ENCODE measurements around the gene CCDC57. TPM values are rescaled to one million over a fixed set of nuclear protein-coding genes. Genes with fewer than 3 reads are reported as not detected.
"Not testable (repeated sequence)": the region's sequence is repeated elsewhere in the genome, so short reads cannot be mapped to it uniquely, and the experiment has no call there.

Gene CCDC57
- total and polyA plus RNA-seq, 5 donors from 2014 or later, result 27.7 to 76.6 (median 38.1) TPM

DNA sequence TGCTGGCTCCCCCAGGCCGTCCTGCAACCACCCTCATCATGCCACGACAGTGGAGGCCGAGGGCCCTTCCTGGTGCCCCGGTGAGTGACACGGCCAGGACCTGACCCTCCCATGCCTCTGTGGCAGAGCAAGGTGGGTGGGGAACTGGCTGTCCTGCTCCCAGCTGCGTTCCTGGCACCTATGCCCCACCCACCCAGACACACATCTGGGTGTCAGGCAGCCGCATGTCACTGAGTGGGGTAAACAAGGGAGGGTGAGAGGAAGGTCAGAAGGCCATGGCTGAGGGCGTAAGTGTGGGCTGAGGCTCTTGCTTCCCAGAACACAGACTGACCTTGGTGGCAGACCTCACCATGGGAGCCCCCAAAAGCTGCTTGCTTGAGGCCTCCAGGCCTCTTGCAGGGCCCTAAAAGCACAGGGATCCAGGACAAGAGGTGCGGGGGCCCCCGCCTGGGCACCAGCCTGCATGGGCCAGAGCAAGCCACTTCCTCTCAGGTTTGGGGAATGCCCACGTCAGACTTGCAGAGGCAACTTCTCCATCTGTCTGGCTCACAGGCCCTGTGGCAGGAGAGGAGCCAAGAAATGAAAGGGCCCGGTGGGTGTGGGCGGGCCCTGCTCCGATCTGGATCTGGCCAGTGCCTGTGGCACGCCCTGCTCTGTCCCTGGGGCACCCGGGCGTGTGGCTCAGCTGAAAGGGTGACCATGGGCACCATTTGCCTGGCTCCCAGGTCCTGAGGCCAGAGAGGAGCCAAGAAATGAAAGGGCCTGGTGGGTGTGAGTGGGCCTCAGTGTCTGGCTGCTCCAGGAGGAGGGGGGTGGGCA lies 3.9 kb upstream of the CCDC57 start:
- peak overlapping the region in 2 of 3 donors; percentile 44 to 71 for H3K27ac Mint-ChIP-seq
- peak in 1 of 3 donors; percentile 67 for DNase-seq
- no peaks in the 10 kb centered on the region for H3K36me3 ChIP-seq (ENCODE audit: control insufficient read depth, insufficient read depth, low read length)
- H3K4me3 Mint-ChIP-seq, result peak overlapping the region in 3 of 4 donors; percentile 36 to 49 (median 41)
- no peaks in the 10 kb centered on the region for H3K36me3 Mint-ChIP-seq
- no peaks in the 10 kb centered on the region for H3K9me3 ChIP-seq (ENCODE audit: control insufficient read depth in 2 of 2, low read length in 2 of 2)
- H3K9me3 Mint-ChIP-seq, result no peaks in the 10 kb centered on the region
- H3K4me3 ChIP-seq (ENCODE audit: low read depth, low read length), result no peak overlapping the region
- peaks cover 4 to 37% (median 13%) of the 10 kb centered on the region in 4 donors for H3K4me1 Mint-ChIP-seq
- H3K4me1 ChIP-seq (ENCODE audit: control insufficient read depth, insufficient read depth, low read length, poor library complexity, severe bottlenecking), result peaks cover 42% of the 10 kb centered on the region
- peak; percentile 51 to 63 for ATAC-seq (ENCODE audit: low read depth in 2 of 2)
- no peaks in the 10 kb centered on the region for H3K27me3 Mint-ChIP-seq
- H3K27ac ChIP-seq (ENCODE audit: insufficient read depth, low read length, poor library complexity, severe bottlenecking), result no peak overlapping the region
- H3K27me3 ChIP-seq (ENCODE audit: control insufficient read depth, insufficient read depth, low read length), result no peaks in the 10 kb centered on the region

DNA sequence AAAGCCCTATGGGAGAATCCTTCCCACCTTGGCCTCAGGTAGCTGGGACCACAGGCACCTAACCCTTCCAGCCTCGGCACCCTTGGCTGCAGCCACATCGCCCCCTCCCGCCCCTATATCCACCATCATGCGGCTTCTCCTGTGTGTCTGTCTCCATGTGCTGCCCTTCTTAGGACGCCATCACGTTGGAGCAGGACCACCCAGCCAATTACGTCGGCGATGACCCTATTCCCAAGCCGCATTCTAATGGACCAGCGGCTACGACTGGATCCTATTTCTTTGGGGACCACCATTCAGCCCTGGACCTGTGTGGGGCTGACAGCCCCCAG lies 3.3 kb upstream of the CCDC57 start:
- Histone ChIP-seq H3K4me1 (ENCODE audit: control insufficient read depth, insufficient read depth, low read length, poor library complexity, severe bottlenecking) (peaks cover 45% of the 10 kb centered on the region), H3K4me3 (ENCODE audit: low read depth, low read length) (no peak overlapping the region), H3K27me3 (ENCODE audit: control insufficient read depth, insufficient read depth, low read length) (no peaks in the 10 kb centered on the region), H3K36me3 (ENCODE audit: control insufficient read depth, insufficient read depth, low read length) (no peaks in the 10 kb centered on the region), H3K9me3 (ENCODE audit: control insufficient read depth in 2 of 2, low read length in 2 of 2) (no peaks in the 10 kb centered on the region), H3K27ac (ENCODE audit: insufficient read depth, low read length, poor library complexity, severe bottlenecking) (no peak overlapping the region)
- H3K9me3 Mint-ChIP-seq, result no peaks in the 10 kb centered on the region
- DNase-seq (no peak), ATAC-seq (ENCODE audit: low read depth in 2 of 2) (no peak)
- H3K27me3 Mint-ChIP-seq, result no peaks in the 10 kb centered on the region
- H3K4me1 Mint-ChIP-seq, result peaks cover 5 to 38% (median 11%) of the 10 kb centered on the region in 4 donors
- peak overlapping the region in 2 of 3 donors; percentile 44 to 71 for H3K27ac Mint-ChIP-seq
- H3K4me3 Mint-ChIP-seq, result peak overlapping the region in 3 of 4 donors; percentile 49 to 81 (median 61)
- no peaks in the 10 kb centered on the region for H3K36me3 Mint-ChIP-seq

DNA sequence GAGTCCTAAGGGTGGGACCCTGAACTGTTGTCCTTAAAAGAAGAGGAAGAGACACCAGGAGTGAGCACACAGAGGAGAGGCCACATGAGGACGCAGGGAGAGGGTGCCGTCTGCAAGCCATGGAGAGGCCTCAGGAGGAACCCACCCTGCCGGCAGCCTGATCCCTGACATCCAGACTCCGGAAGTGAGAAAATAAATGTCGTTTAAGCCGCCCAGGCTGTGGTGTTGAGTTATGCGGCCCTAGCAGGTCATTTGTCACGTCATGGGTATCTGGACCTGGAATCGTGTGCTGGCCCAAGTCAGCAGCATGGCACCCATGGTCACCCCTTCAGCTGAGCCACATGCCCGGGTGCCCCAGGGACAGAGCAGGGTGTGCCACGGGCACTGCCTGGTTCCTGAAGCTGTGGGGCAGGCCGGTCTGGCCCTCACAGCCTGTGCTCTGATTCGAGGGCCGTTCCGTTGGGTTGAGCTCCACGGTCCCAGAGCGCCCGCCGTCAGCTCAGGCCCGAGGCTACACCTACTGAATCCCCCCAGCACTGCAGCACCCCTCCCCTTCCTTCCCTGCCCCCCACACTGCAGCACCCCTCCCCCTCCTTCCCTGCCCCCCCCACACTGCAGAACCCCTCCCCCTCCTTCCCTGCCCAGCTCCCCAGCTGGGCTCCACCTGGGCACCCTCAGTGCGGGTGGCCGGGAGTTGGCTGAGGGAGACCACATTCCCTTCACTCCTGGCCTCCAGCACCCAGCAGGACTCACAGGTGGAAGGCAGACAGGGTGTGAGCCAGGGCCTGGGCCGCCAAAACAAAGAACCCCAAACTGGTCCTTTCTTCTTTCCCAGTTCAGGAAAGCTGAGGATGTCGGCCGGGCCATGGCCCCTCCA lies 2.7 kb upstream of the CCDC57 start:
- no peak for DNase-seq
- Mint-ChIP-seq H3K4me1 (peaks cover 5 to 38% (median 11%) of the 10 kb centered on the region in 4 donors), H3K9me3 (no peaks in the 10 kb centered on the region), H3K27ac (peak overlapping the region in 1 of 3 donors; percentile 65), H3K27me3 (no peaks in the 10 kb centered on the region), H3K36me3 (no peaks in the 10 kb centered on the region), H3K4me3 (peak overlapping the region; percentile 74 to 87 (median 83))
- H3K36me3 ChIP-seq (ENCODE audit: control insufficient read depth, insufficient read depth, low read length), result no peaks in the 10 kb centered on the region
- H3K27me3 ChIP-seq (ENCODE audit: control insufficient read depth, insufficient read depth, low read length), result no peaks in the 10 kb centered on the region
- no peak for ATAC-seq (ENCODE audit: low read depth in 2 of 2)
- H3K4me1 ChIP-seq (ENCODE audit: control insufficient read depth, insufficient read depth, low read length, poor library complexity, severe bottlenecking), result peaks cover 45% of the 10 kb centered on the region
- H3K27ac ChIP-seq (ENCODE audit: insufficient read depth, low read length, poor library complexity, severe bottlenecking), result no peak overlapping the region
- H3K4me3 ChIP-seq (ENCODE audit: low read depth, low read length), result no peak overlapping the region
- H3K9me3 ChIP-seq (ENCODE audit: control insufficient read depth in 2 of 2, low read length in 2 of 2), result no peaks in the 10 kb centered on the region

DNA sequence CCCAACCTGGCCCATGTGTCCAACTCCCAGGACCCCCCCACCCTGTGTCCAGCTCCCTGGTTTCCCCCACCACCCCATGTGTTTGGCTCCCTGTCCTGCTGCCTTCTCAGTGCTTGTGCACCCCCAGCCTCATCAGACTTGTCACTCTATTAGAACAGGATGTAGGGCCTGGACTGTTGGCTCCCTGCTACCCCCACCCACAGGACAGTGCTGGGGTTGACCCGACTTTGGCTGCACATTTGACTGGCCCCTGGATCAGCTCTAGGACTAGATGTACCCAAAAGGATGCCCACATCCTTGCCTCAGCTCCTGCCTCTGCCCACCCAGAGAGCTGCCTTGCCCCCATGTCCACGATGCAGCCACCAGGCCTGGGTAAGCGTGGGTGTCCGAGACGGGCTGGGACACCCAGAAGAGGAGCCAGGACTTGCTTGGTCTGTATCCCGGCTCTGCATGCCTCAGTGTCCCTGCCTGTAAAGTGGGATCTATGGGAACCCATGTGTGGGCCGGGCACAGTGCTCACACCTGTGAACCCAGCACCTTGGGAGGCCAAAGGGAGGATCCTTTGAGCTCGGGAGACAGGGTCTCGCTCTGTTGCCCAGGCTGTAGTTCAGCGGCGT lies 1.5 kb upstream of the CCDC57 start:
- Histone ChIP-seq H3K27me3 (ENCODE audit: control insufficient read depth, insufficient read depth, low read length) (no peaks in the 10 kb centered on the region), H3K4me1 (ENCODE audit: control insufficient read depth, insufficient read depth, low read length, poor library complexity, severe bottlenecking) (peaks cover 45% of the 10 kb centered on the region), H3K4me3 (ENCODE audit: low read depth, low read length) (no peak overlapping the region), H3K36me3 (ENCODE audit: control insufficient read depth, insufficient read depth, low read length) (no peaks in the 10 kb centered on the region), H3K27ac (ENCODE audit: insufficient read depth, low read length, poor library complexity, severe bottlenecking) (no peak overlapping the region), H3K9me3 (ENCODE audit: control insufficient read depth in 2 of 2, low read length in 2 of 2) (no peaks in the 10 kb centered on the region)
- Mint-ChIP-seq H3K9me3 (no peaks in the 10 kb centered on the region), H3K4me1 (peaks cover 5 to 44% (median 13%) of the 10 kb centered on the region in 4 donors), H3K36me3 (no peaks in the 10 kb centered on the region), H3K27me3 (no peaks in the 10 kb centered on the region), H3K27ac (peak overlapping the region in 1 of 3 donors; percentile 72), H3K4me3 (peak overlapping the region; percentile 74 to 87 (median 83))
- no peak for DNase-seq
- ATAC-seq (ENCODE audit: low read depth in 2 of 2), result no peak

DNA sequence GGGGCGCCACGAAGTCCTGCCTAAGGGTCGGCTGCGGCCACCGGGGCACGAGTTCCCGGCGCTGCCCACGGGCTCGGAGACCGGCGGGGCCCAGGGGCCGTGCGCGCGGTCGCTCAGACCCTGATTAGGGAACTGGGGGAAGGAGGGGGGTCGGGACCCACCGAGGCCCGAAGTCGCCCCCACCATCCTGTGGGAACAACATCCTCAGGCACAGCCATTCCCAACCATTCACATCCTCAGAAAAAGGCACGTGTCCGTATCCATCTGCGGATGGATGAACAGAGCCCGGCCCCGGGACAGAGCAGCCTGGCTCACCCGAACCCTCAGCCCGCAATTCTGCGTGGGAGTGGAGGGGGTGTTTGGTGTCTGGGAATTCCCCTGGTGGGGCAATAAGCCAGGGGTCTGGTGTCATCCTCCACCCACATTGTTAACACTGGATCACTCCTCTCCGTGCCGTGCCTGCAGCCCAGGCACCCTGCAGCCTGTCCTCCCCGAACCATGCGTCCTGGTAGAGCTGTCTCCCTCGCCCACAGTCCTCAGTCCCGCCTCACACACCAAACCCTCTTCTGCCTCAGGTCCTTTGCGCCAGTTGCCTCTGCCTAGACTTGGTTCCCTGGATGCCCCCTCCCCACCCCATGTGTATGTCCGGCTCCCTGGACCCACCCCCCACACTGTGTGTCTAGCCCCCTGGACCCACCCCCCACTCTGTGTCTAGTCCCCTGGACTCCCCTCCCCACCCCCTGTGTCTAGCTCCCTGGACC lies 789 bp upstream of the CCDC57 start:
- ATAC-seq (ENCODE audit: low read depth in 2 of 2) (no peak), DNase-seq (peak in 1 of 3 donors; percentile 45)
- H3K27ac Mint-ChIP-seq, result peak overlapping the region; percentile 72 to 88 (median 84)
- Histone ChIP-seq H3K4me1 (ENCODE audit: control insufficient read depth, insufficient read depth, low read length, poor library complexity, severe bottlenecking) (peaks cover 45% of the 10 kb centered on the region), H3K27me3 (ENCODE audit: control insufficient read depth, insufficient read depth, low read length) (no peaks in the 10 kb centered on the region), H3K27ac (ENCODE audit: insufficient read depth, low read length, poor library complexity, severe bottlenecking) (no peak overlapping the region), H3K36me3 (ENCODE audit: control insufficient read depth, insufficient read depth, low read length) (no peaks in the 10 kb centered on the region), H3K9me3 (ENCODE audit: control insufficient read depth in 2 of 2, low read length in 2 of 2) (no peaks in the 10 kb centered on the region), H3K4me3 (ENCODE audit: low read depth, low read length) (peak overlapping the region; percentile 37)
- H3K9me3 Mint-ChIP-seq, result no peaks in the 10 kb centered on the region
- H3K4me3 Mint-ChIP-seq, result peak overlapping the region; percentile 82 to 88 (median 86)
- no peaks in the 10 kb centered on the region for H3K36me3 Mint-ChIP-seq
- H3K4me1 Mint-ChIP-seq, result peaks cover 5 to 44% (median 13%) of the 10 kb centered on the region in 4 donors
- no peaks in the 10 kb centered on the region for H3K27me3 Mint-ChIP-seq

- H3K9me3 ChIP-seq (ENCODE audit: control insufficient read depth in 2 of 2, low read length in 2 of 2), result not testable (repeated sequence)
- H3K4me1 Mint-ChIP-seq, result peaks cover 9 to 41% (median 21%) of the 10 kb centered on the region in 4 donors
- peak overlapping the region in 1 of 4 donors; percentile 61 for H3K4me3 Mint-ChIP-seq
These were observed 2.0 kb downstream of the CCDC57 start for GRCh38 chr17:82210655-82211054.

More at GRCh38 chr17:82210655-82211054, 2.0 kb downstream of the CCDC57 start:
- H3K36me3 Mint-ChIP-seq; H3K9me3 Mint-ChIP-seq; H3K36me3 ChIP-seq (ENCODE audit: control insufficient read depth, insufficient read depth, low read length); ATAC-seq (ENCODE audit: low read depth in 2 of 2); H3K27me3 ChIP-seq (ENCODE audit: control insufficient read depth, insufficient read depth, low read length); H3K27ac Mint-ChIP-seq; DNase-seq; H3K27me3 Mint-ChIP-seq; H3K27ac ChIP-seq (ENCODE audit: insufficient read depth, low read length, poor library complexity, severe bottlenecking); H3K4me3 ChIP-seq (ENCODE audit: low read depth, low read length): not testable (repeated sequence)
- H3K4me1 ChIP-seq (ENCODE audit: control insufficient read depth, insufficient read depth, low read length, poor library complexity, severe bottlenecking), result peaks cover 38% of the 10 kb centered on the region
